Endothelial cell of umbilical vein (primary cell): ENCODE data around the gene UBASH3A. TPM values are rescaled to one million over a fixed set of nuclear protein-coding genes. Genes with fewer than 3 reads are reported as not detected.

Source experiments
- BruUV-seq: library from RNA; stranded (reverse); fragments of 400-500 nt; replicated peaks from 2 replicates; lab custom pipeline; 2021; lab: Mats Ljungman, UMichigan
- CTCF ChIA-PET: fragments of 300-600, 350-600 bp; sonication (Branson Sonifier 250); formaldehyde crosslinking; loops from one replicate; lab custom pipeline; 2021; ENCODE audit warnings: antibody characterized with exemption, inconsistent platforms; lab: Charles Lee
- POLR2A ChIA-PET: fragments of 300-600, 350-600 bp; sonication (Branson Sonifier 250); formaldehyde crosslinking; loops from one replicate; lab custom pipeline; 2021; ENCODE audit warnings: antibody characterized with exemption, inconsistent platforms; lab: Charles Lee
- DNase-seq: peaks from one replicate; pipeline ENCODE4 v3.0.0-alpha.2; 2011; ENCODE audit warnings: low read depth, low spot score
- FAIRE-seq: peaks from 2 replicates; lab custom pipeline; 2011; peaks lifted over from hg19 to GRCh38; lab: Jason Lieb, UNC
- H2AFZ ChIP-seq: 2 replicates; pipeline ENCODE4 v1.6.0; 2012; ENCODE audit warnings: low read depth, low read length, control low read depth, inconsistent platforms
- H3K27ac ChIP-seq: 2 replicates; pipeline ENCODE4 v1.5.1; 2011; ENCODE audit warnings: low read depth, mild to moderate bottlenecking, control low read depth, low read length, moderate library complexity; ENCODE audit not compliant: insufficient read depth
- H3K27me3 ChIP-seq, 2 experiments: 2 replicates each; pipeline versions ENCODE4 v1.6.0 to v1.6.1; 2011; ENCODE audit warnings: low read length in 2 of 2, mixed read lengths in 1 of 2; ENCODE audit not compliant: control insufficient read depth in 2 of 2, insufficient read depth in 2 of 2
- H3K36me3 ChIP-seq, 2 experiments: 2 replicates in 1 of 2; 3 replicates in 1 of 2; pipeline ENCODE4 v1.5.1; 2011; ENCODE audit warnings: low read length in 2 of 2, mild to moderate bottlenecking in 1 of 2, moderate library complexity in 1 of 2; ENCODE audit not compliant: control insufficient read depth in 2 of 2, insufficient read depth in 2 of 2; ENCODE audit errors: extremely low read depth in 1 of 2
- H3K4me1 ChIP-seq: 3 replicates; pipeline ENCODE4 v1.5.1; 2011; ENCODE audit warnings: mild to moderate bottlenecking, low read length; ENCODE audit not compliant: control insufficient read depth, insufficient read depth; ENCODE audit errors: extremely low read depth
- H3K4me2 ChIP-seq: 2 replicates; pipeline ENCODE4 v1.6.1; 2011; ENCODE audit warnings: low read length, control low read depth, mixed read lengths; ENCODE audit not compliant: insufficient read depth
- H3K4me3 ChIP-seq, 3 experiments: fragments of 200-600 bp in 1 of 3; sonication (generic), shearing (Covaris generic) in 1 of 3; replicated peaks in 1 of 3; 2 replicates each; pipeline ENCODE4 v1.5.1; 2011 to 2016; ENCODE audit warnings: control low read depth in 3 of 3, low read length in 3 of 3, mild to moderate bottlenecking in 2 of 3, inconsistent platforms in 1 of 3, low read depth in 1 of 3, moderate library complexity in 1 of 3; ENCODE audit not compliant: insufficient read depth in 1 of 3
- H3K79me2 ChIP-seq: 2 replicates; pipeline ENCODE4 v1.6.0; 2012; ENCODE audit warnings: low read length, inconsistent platforms; ENCODE audit not compliant: control insufficient read depth, insufficient read depth
- H3K9ac ChIP-seq: replicated peaks from 2 replicates; pipeline ENCODE3; 2011; ENCODE audit warnings: low read length, control low read depth; ENCODE audit not compliant: insufficient read depth; ENCODE audit errors: extremely low read depth
- H3K9me1 ChIP-seq: replicated peaks from 3 replicates; pipeline ENCODE4 v1.6.0; 2011; ENCODE audit warnings: mild to moderate bottlenecking, low read length; ENCODE audit not compliant: control insufficient read depth, insufficient read depth; ENCODE audit errors: extremely low read depth
- H3K9me3 ChIP-seq: replicated peaks from 2 replicates; pipeline ENCODE4 v1.5.1; 2012; ENCODE audit warnings: low read length, inconsistent platforms; ENCODE audit not compliant: control insufficient read depth, insufficient read depth
- H4K20me1 ChIP-seq: replicated peaks from 2 replicates; pipeline ENCODE3; 2011; ENCODE audit warnings: mild to moderate bottlenecking, low read length; ENCODE audit not compliant: control insufficient read depth, insufficient read depth; ENCODE audit errors: extremely low read depth
- CTCF ChIP-seq, 2 donors: IDR thresholded peaks; 1 replicate in 1 of 2; 2 replicates in 1 of 2; pipeline ENCODE4 v1.5.1; 2011; ENCODE audit warnings: low read length in 2 of 2, mild to moderate bottlenecking in 2 of 2, moderate library complexity in 2 of 2, control low read depth in 1 of 2, inconsistent platforms in 1 of 2, low read depth in 1 of 2; ENCODE audit not compliant: insufficient read depth in 1 of 2; ENCODE audit errors: extremely low read depth in 1 of 2
- EZH2 ChIP-seq: IDR thresholded peaks from 2 replicates; pipeline ENCODE4 v1.6.1; 2012; ENCODE audit warnings: borderline replicate concordance, low read depth, mild to moderate bottlenecking, moderate library complexity, low read length, inconsistent platforms; ENCODE audit not compliant: severe bottlenecking
- FOS ChIP-seq: IDR thresholded peaks from 2 replicates; pipeline ENCODE4 v1.6.1; 2011; ENCODE audit warnings: mild to moderate bottlenecking, low read length, moderate library complexity, borderline replicate concordance; ENCODE audit not compliant: insufficient read depth
- GATA2 ChIP-seq: IDR thresholded peaks from 2 replicates; pipeline ENCODE4 v1.7.0; 2011; ENCODE audit warnings: low read depth, mild to moderate bottlenecking, moderate library complexity, mixed read lengths, low read length; ENCODE audit not compliant: insufficient read length, insufficient read depth
- JUN ChIP-seq: IDR thresholded peaks from 2 replicates; pipeline ENCODE4 v1.6.1; 2011; ENCODE audit warnings: borderline replicate concordance, low read depth; ENCODE audit not compliant: insufficient read length, insufficient read depth
- MAX ChIP-seq: IDR thresholded peaks from 2 replicates; pipeline ENCODE4 v1.6.1; 2011; ENCODE audit not compliant: insufficient read depth, insufficient read length
- MYC ChIP-seq: IDR thresholded peaks from one replicate; pipeline ENCODE4 v1.6.1; 2011; ENCODE audit warnings: mild to moderate bottlenecking, low read depth, low read length
- POLR2A ChIP-seq: IDR thresholded peaks from 2 replicates; pipeline ENCODE4 v1.6.1; 2012; ENCODE audit warnings: low read depth, mild to moderate bottlenecking, control low read depth, low read length
- POLR2AphosphoS5 ChIP-seq: IDR thresholded peaks from 2 replicates; pipeline ENCODE4 v1.6.1; 2012; ENCODE audit warnings: low read depth, mild to moderate bottlenecking, control low read depth, low read length, moderate library complexity; ENCODE audit not compliant: insufficient read depth
- dilution Hi-C: fragments of 300-500 bp; cut with MboI; formaldehyde crosslinking; loops from one replicate; pipeline ENCODE4 v1.15.0; 2019; ENCODE audit warnings: low sequenced_read_pairs; ENCODE audit not compliant: extremely low pct_ligation_motif_present
- intact Hi-C: fragments of 100-400 bp; cut with micrococcal nuclease; formaldehyde crosslinking; loops from one replicate; pipeline ENCODE4 v1.10.0; 2022
- polyA plus RNA-seq, 4 experiments: library from polyadenylated mRNA; depleted of rRNA in 3 of 4; stranded (reverse) in 3 of 4; unstranded in 1 of 4; fragments of >200 nt; gene quantifications; 2 replicates each; pipeline versions ENCODE4 v1.2.1 to v1.2.3, GENCODE V29; 2011 to 2012; ENCODE audit warnings: missing spikeins in 1 of 4
- total RNA-seq: library from RNA; stranded (reverse); gene quantifications from 2 replicates; pipeline ENCODE4 v1.2.3, GENCODE V29; 2021

UBASH3A gene
- total and polyA plus RNA-seq, 2 donors (not counting 3 experiments of a cell fraction or from before 2014, with no cell fraction given), result not detected

GRCh38 chr21:42423197-42423675, 19.5 kb downstream of the UBASH3A start:
- dilution Hi-C loops (no loop called here), intact Hi-C loops (no loop called here)
- Histone ChIP-seq H3K79me2 (no peaks in the 10 kb centered on the region), H2AFZ (no peak overlapping the region), H3K27me3 (peaks cover 28 to 52% of the 10 kb centered on the region in 2 experiments), H3K9ac (no peak overlapping the region), H3K9me1 (no peaks in the 10 kb centered on the region), H4K20me1 (no peaks in the 10 kb centered on the region), H3K27ac (no peak overlapping the region), H3K4me3 (no peak overlapping the region), H3K9me3 (no peaks in the 10 kb centered on the region), H3K4me2 (no peak overlapping the region), H3K36me3 (no peaks in the 10 kb centered on the region), H3K4me1 (peaks cover 12% of the 10 kb centered on the region)
- ChIA-PET POLR2A (no interaction called here), CTCF (no interaction called here)
- FAIRE-seq (no peak), DNase-seq (no peak)
- BruUV-seq, result no TSS peak
- TF ChIP-seq MAX, result no peak
- TF ChIP-seq CTCF (IDR thresholded peaks at IDR 0.05; ENCODE audit: extremely low read depth in 1 of 2, insufficient read depth in 1 of 2, low read depth in 1 of 2, low read length in 2 of 2), result no peak
- no peak for TF ChIP-seq MYC
- TF ChIP-seq FOS, result no peak
- TF ChIP-seq JUN, result no peak
- TF ChIP-seq EZH2, result no peak
- TF ChIP-seq GATA2, result no peak
- no peak for TF ChIP-seq POLR2A
- no peak for TF ChIP-seq POLR2AphosphoS5
